Breast epithelium (tissue), 4 donors: ENCODE results near the gene KIF1A. TPM values are rescaled to one million over a fixed set of nuclear protein-coding genes. Genes with fewer than 3 reads are reported as not detected.

Experiments
- DNase-seq, 2 donors: peaks; one replicate each; pipeline ENCODE4 v3.0.0-alpha.2; 2019; ENCODE audit warnings: low spot score in 2 of 2
- H3K27ac ChIP-seq, 2 donors: fragments of 200-600 bp; sonication (generic) in 1 of 2; one replicate each; pipeline ENCODE4 v1.5.1; 2016 to 2019; ENCODE audit warnings: mild to moderate bottlenecking in 1 of 2
- H3K27me3 ChIP-seq, 2 donors: fragments of 200-600 bp; sonication (generic) in 1 of 2; one replicate each; pipeline versions ENCODE4 v1.5.1 to v1.6.0; 2017 to 2019; ENCODE audit warnings: control low read depth in 1 of 2, mild to moderate bottlenecking in 1 of 2
- H3K36me3 ChIP-seq: fragments of 200-600 bp; one replicate; pipeline ENCODE4 v1.5.1; 2019
- H3K4me1 ChIP-seq, 2 donors: fragments of 200-600 bp; sonication (generic); one replicate each; pipeline ENCODE4 v1.5.1; 2016 to 2019; ENCODE audit warnings: control low read depth in 1 of 2
- H3K4me3 ChIP-seq, 3 donors: fragments of 200-600 bp; sonication (generic); 1 replicate in 2 of 3; 2 replicates in 1 of 3; pipeline ENCODE4 v1.5.1; 2016 to 2019; ENCODE audit warnings: mild to moderate bottlenecking in 3 of 3, moderate library complexity in 2 of 3
- H3K9me3 ChIP-seq, 2 donors: fragments of 200-600 bp; sonication (generic) in 1 of 2; one replicate each; pipeline ENCODE4 v1.5.1; 2016 to 2019; ENCODE audit warnings: control low read depth in 1 of 2
- POLR2A ChIP-seq: fragments of 450-650 bp; IDR thresholded peaks from one replicate; pipeline ENCODE4 v1.6.1; 2016; ENCODE audit warnings: antibody characterized with exemption, mild to moderate bottlenecking, moderate library complexity
- POLR2AphosphoS5 ChIP-seq, 3 donors: sonication (generic); formaldehyde crosslinking; IDR thresholded peaks; one replicate each; pipeline ENCODE4 v1.6.1; 2017; ENCODE audit warnings: antibody characterized with exemption in 3 of 3
- intact Hi-C: fragments of 100-400 bp; cut with DNase I; formaldehyde crosslinking; loops from one replicate; pipeline ENCODE4 v1.15.1; 2023; ENCODE audit warnings: low total_unique reads
- total RNA-seq, 3 donors: library from RNA; depleted of rRNA; stranded (reverse); fragments of >200 nt; gene quantifications; one replicate each; pipeline ENCODE4 v1.1.0, GENCODE V29; 2016
- TF ChIP-seq, protein P1 (sequence below), 3 donors: fragments of 450-650 bp; IDR thresholded peaks; one replicate each; pipeline ENCODE4 v1.5.1; 2016 to 2017; ENCODE audit warnings: antibody characterized with exemption in 3 of 3, mild to moderate bottlenecking in 3 of 3, moderate library complexity in 3 of 3

The KIF1A gene
- total RNA-seq, 3 donors from 2014 or later = under 0.01 to 0.29 TPM; not detected in 1

DNA sequence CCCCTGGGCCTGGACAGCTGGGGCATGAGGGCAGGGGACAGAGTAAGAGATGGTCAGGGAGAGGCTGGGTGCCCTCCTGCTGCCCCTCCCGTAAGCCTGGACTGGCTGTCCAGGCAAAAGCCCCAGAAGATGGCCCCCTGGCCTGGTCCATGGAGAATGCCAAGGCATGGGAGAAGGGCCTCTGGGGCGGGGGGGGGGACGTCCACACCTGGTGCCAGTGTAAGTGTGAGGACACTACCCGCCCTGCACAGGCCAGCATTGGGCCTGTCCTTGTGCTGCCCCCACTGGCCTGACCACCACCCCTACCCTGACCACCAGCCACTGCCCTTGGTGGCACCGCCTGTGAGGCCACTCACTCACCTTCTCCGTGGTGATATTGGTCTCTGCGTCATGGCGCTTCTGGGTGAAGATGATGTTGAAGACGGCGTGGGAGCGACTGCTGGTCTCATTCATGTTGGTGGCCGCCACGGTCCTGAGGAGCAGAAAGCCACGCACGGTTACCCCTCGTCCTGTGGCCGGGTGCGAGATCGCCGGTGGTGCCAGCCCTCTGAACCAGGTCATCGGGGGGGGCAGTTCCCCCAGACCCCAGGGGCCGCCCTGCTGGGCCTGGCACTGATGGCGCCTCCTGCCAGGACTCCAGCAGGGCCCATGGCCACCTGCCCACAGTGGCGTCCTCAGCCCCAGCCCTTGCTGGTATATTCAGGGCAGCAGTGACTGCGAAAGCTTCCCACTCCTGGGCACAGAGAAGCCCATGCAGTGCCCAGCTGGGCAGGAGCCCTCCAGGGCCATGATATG lies 35.2 kb downstream of the KIF1A start:
- TF ChIP-seq, protein P1, sequence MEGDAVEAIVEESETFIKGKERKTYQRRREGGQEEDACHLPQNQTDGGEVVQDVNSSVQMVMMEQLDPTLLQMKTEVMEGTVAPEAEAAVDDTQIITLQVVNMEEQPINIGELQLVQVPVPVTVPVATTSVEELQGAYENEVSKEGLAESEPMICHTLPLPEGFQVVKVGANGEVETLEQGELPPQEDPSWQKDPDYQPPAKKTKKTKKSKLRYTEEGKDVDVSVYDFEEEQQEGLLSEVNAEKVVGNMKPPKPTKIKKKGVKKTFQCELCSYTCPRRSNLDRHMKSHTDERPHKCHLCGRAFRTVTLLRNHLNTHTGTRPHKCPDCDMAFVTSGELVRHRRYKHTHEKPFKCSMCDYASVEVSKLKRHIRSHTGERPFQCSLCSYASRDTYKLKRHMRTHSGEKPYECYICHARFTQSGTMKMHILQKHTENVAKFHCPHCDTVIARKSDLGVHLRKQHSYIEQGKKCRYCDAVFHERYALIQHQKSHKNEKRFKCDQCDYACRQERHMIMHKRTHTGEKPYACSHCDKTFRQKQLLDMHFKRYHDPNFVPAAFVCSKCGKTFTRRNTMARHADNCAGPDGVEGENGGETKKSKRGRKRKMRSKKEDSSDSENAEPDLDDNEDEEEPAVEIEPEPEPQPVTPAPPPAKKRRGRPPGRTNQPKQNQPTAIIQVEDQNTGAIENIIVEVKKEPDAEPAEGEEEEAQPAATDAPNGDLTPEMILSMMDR (IDR thresholded peaks at IDR 0.05) = no peak
- TF ChIP-seq POLR2A (no peak), POLR2AphosphoS5 (IDR thresholded peaks at IDR 0.05) (no peak)
- DNase-seq = no peak
- no peaks in the 10 kb centered on the region for H3K36me3 ChIP-seq
- H3K4me1 ChIP-seq = no peaks in the 10 kb centered on the region
- H3K9me3 ChIP-seq = no peaks in the 10 kb centered on the region
- intact Hi-C loops = no loop called here
- H3K27me3 ChIP-seq = peaks cover 0 to 30% of the 10 kb centered on the region in 2 donors
- H3K27ac ChIP-seq = no peak overlapping the region
- no peak overlapping the region for H3K4me3 ChIP-seq

DNA sequence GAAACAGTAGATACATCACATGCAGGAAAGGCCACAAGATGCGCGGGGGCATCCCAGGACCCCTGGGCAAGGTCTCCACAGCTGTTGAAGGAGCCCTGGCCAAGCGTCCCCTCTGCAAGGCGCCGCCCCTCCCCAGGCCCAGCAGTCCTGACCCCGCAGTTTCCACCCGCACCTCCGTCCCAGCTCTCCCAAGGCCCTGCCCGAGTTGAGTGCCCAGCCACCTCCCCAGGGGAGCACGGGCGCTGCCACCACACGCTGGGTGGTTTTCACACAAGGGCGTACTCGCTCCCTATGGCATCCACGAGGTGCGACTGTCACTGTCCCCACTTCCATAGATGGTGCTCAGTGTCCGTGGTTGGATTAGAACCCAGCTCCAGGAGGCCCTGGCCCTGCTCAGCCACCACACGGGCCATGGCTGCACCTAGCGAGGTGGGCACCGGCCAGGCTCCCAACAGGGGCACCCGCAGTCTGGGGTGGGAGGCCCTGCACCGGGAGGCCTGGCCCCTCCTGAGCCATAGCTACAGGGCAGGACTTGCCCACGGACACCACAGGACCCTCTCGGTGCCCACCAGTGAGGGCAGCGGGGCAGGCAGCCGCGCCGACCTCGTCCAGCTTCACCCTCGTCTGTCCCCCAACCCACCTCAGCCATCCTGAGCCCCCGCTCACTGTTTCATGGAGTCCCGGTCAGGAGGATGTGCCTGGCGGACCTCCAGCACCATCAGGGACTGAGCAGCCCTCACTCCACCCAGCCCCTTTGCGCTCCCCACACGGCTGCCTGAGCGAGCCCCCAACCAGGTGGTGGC lies 36.0 kb downstream of the KIF1A start:
- Histone ChIP-seq H3K4me1 (no peaks in the 10 kb centered on the region), H3K9me3 (no peaks in the 10 kb centered on the region), H3K4me3 (no peak overlapping the region), H3K27ac (no peak overlapping the region), H3K36me3 (no peaks in the 10 kb centered on the region), H3K27me3 (peaks cover 0 to 33% of the 10 kb centered on the region in 2 donors)
- TF ChIP-seq POLR2AphosphoS5 (IDR thresholded peaks at IDR 0.05) (no peak), POLR2A (no peak)
- TF ChIP-seq, protein P1 (IDR thresholded peaks at IDR 0.05) = no peak
- DNase-seq = no peak
- intact Hi-C loops = no loop called here

DNA sequence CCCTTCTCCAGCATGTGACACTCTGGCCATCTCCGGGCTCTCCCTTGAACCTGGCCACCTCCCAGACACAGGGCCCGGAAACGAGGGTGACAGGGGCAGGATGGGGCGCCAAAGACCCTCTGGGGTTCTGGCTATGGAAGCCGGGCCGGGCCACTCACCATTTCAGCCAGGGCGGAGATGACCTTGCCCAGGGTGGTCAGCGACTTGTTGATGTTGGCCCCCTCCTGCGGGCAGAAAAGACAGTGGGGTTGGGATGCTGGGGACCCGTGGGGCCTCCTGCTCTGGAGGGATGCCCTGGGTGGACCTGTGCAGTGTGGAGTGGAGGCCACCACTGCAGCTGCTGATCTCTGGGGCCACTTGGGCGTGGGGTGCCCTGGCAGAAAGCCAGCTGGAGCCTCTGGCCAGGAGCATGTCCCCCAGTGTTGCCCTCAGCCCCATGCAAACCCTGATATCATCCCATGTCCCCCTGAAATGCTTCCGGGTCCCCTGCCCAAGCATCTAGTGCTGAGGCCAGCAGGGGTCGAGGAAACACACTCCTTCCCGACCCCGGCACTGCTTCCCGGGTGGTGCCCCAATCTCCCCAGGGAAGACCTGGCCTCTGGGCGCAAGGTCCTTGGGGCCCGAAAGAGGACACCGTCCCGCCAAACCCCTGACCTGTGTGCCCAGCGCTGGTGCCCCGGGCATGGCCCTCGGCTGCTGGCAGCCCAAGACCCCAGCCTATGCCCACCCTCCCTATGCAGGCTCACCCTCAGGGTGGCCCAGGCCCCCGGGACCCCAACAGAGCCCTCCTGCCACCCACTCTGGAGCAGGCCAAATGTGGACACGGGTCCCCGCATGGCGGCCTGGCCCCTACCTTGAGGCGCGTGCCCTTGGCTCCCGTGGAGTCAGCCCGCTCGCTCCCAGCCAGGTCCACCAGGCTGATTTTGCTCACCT lies 36.9 kb downstream of the KIF1A start:
- no peak for TF ChIP-seq POLR2AphosphoS5 (IDR thresholded peaks at IDR 0.05)
- Histone ChIP-seq H3K36me3 (no peaks in the 10 kb centered on the region), H3K4me3 (no peak overlapping the region), H3K4me1 (no peaks in the 10 kb centered on the region), H3K9me3 (no peaks in the 10 kb centered on the region), H3K27ac (no peak overlapping the region), H3K27me3 (peaks cover 0 to 33% of the 10 kb centered on the region in 2 donors)
- no peak for DNase-seq
- intact Hi-C loops = no loop called here

DNA sequence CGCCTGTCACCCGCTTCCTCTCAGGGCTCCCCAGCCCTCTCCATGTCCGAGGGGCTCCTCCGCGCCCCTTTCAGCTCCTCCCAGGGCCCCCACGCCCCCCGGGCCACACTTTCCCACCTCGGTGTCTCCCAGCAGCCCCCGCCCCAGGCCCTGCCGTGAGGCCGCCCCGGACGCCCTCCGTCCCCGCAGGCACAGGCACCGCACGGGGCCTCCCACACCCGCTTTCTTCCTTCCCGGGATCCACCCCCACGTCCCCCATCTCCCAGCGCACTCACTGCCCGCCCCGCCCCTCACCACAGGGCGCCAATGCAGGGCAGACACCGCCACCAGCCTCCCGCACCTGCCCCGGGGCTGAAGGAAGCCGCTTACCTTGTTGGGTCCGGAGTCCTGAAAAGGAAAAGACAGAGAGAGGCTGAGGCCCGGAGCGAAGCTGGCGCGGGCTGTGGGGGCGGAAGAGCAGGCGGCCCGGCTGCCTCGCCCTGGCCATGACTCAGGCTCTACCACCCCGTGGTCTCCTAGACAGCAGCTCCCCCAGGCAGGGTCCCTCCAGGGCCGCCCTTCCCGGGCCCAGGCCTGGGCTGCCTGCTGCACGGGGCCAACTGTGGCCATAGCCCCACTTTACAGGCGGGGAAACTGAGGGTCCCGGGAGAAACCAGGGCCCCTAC lies 37.7 kb downstream of the KIF1A start:
- Histone ChIP-seq H3K4me3 (no peak overlapping the region), H3K4me1 (no peaks in the 10 kb centered on the region), H3K27ac (no peak overlapping the region), H3K9me3 (no peaks in the 10 kb centered on the region), H3K27me3 (peaks cover 0 to 33% of the 10 kb centered on the region in 2 donors), H3K36me3 (no peaks in the 10 kb centered on the region)
- intact Hi-C loops = no loop called here
- TF ChIP-seq POLR2A (no peak), POLR2AphosphoS5 (IDR thresholded peaks at IDR 0.05) (no peak)
- TF ChIP-seq, protein P1 (IDR thresholded peaks at IDR 0.05) = no peak
- no peak for DNase-seq
